HFFc6 (cell line): ENCODE measurements around the gene PMPCA. TPM values are rescaled to one million over a fixed set of nuclear protein-coding genes. Genes with fewer than 3 reads are reported as not detected.

Experiments used
- DNase-seq: peaks from one replicate; pipeline ENCODE4 v3.0.0-alpha.2; 2018
- H3K27ac Mint-ChIP-seq: 2 replicates; pipeline ENCODE4 v1.8.0; 2020; ENCODE audit warnings: mild to moderate bottlenecking, mixed read lengths
- H3K27me3 Mint-ChIP-seq: 2 replicates; pipeline ENCODE4 v1.8.0; 2021; ENCODE audit warnings: mild to moderate bottlenecking, moderate library complexity, mixed read lengths; ENCODE audit not compliant: insufficient read depth
- H3K36me3 Mint-ChIP-seq: 2 replicates; pipeline ENCODE4 v1.8.0; 2021; ENCODE audit warnings: low read depth, mixed read lengths
- H3K4me1 Mint-ChIP-seq: 2 replicates; pipeline ENCODE4 v1.8.0; 2020; ENCODE audit warnings: low read depth, mixed read lengths
- H3K4me3 Mint-ChIP-seq: 2 replicates; pipeline ENCODE4 v1.8.0; 2020; ENCODE audit warnings: mild to moderate bottlenecking, moderate library complexity, mixed read lengths
- H3K9me3 Mint-ChIP-seq: 2 replicates; pipeline ENCODE4 v1.8.0; 2020; ENCODE audit warnings: mild to moderate bottlenecking, mixed read lengths
- total RNA-seq, 6 experiments: library from RNA; stranded (reverse); fragmentation: NEBNext Ultra II Directional; extraction: Animal tissue kit (Norgen Biotek cat#: 25700); gene quantifications; 2 replicates in 1 of 6; 3 replicates in 5 of 6; pipeline ENCODE4 v1.2.3, GENCODE V29; 2021
- TF ChIP-seq, protein P1 (sequence below): fragments of 200-600 bp; sonication (generic); IDR thresholded peaks from 2 replicates; pipeline ENCODE4 v1.5.0; 2021; ENCODE audit warnings: antibody characterized with exemption, mild to moderate bottlenecking

The PMPCA gene
- total RNA-seq, 6 experiments from 2014 or later, result 69.1 to 81.0 (median 75.9) TPM

DNA sequence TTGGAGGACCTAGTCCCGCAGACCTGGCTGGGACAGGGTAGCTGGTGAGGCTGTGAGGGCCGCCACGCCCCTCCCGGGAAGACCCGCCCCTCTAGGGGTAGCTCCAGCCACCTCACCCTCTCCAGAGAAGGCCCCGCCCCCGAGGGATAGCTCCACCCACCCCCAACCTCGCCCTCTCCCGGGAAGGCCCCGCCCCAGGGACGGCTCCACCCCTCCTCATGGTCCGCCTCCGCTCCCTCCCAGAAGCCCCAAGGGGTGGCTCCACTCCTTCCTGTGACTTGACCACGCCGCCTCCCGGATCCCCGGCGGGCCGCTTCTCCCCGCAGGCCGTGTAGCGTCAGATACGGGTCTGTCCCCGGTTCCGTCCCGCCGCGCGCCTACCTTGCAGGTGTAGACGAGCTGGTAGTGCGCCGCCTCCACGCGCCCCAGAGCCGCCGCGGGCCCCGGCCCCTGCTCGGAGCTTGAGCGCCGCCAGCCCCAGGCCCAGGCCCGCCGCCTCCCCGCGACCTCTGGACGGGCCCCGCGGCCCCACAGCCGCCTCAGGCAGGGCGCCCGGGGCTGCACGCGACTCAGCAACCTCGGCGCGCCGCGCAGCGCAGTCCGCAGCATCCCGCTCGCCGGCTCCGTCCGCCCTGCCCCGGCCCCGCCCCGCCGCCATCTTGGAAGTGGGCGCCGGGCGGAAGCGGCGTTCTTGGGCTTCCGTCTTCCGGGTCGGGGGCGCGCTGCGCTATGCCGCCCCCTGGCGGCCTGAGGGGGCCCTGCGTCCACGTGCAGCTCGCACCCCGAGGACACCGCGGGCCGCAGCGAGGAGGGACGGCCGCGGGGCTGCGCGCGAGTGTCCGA, 47.1 kb upstream of the PMPCA start, which contains the start of gene DNLZ:
DNLZ (minus strand) TSS at position 639 of the 843 bp plus-strand sequence; CDS start at position 609, 30 bp downstream.
- no peaks in the 10 kb centered on the region for H3K9me3 Mint-ChIP-seq
- peak; percentile 87 for DNase-seq

DNA sequence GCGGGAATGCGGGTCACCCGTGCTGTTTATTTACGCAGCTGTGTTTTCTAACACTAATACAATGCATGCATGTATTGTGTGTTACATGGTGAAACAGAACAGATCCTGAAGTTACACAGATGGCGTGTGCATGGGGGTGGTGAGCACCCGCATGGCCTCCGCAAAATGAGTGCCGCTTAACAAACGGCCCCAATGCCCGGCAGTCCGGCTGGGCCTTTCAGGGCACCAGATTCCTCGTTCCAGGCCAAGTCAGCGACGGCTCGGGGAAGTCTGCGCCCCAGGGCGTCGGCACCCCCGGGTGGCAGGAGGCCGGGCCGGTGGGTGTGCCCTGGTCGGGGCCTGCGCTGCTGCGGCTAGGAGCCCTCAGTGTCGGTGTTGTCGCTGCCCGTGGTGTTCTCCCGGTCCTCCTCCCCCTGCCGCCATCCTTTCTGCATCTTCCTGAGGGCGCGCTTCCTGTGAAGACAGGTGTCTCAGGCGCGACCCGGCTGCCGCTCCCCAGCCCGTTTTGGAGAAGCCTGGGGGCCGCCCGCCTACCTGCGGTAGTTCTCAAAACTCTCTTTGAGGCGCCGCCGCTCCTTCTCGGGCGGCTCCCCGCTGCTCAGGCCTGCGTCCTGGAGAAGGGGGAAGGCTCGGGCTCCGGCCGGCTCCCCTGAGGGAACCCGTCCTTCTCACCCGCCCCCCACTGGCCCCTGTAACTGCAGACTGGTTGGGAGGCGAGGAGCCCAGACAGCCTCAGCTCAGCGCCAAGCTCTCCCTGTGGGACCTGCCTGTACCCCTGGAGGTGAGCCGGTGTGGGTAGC, 46.3 kb upstream of the PMPCA start:
- DNase-seq, result no peak
- H3K9me3 Mint-ChIP-seq, result no peaks in the 10 kb centered on the region
- H3K4me3 Mint-ChIP-seq, result peak overlapping the region; percentile 41
- peaks cover 24% of the 10 kb centered on the region for H3K27me3 Mint-ChIP-seq
- H3K4me1 Mint-ChIP-seq, result peaks cover 23% of the 10 kb centered on the region
- H3K36me3 Mint-ChIP-seq, result no peaks in the 10 kb centered on the region
- no peak overlapping the region for H3K27ac Mint-ChIP-seq
- TF ChIP-seq, protein P1, sequence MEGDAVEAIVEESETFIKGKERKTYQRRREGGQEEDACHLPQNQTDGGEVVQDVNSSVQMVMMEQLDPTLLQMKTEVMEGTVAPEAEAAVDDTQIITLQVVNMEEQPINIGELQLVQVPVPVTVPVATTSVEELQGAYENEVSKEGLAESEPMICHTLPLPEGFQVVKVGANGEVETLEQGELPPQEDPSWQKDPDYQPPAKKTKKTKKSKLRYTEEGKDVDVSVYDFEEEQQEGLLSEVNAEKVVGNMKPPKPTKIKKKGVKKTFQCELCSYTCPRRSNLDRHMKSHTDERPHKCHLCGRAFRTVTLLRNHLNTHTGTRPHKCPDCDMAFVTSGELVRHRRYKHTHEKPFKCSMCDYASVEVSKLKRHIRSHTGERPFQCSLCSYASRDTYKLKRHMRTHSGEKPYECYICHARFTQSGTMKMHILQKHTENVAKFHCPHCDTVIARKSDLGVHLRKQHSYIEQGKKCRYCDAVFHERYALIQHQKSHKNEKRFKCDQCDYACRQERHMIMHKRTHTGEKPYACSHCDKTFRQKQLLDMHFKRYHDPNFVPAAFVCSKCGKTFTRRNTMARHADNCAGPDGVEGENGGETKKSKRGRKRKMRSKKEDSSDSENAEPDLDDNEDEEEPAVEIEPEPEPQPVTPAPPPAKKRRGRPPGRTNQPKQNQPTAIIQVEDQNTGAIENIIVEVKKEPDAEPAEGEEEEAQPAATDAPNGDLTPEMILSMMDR, result peak; percentile 36

More for the DNA sequence above, 47.1 kb upstream of the PMPCA start, which contains the start of gene DNLZ:
- Mint-ChIP-seq H3K4me3 (peak within 1 kb of the TSS; percentile 85), H3K27ac (peak within 1 kb of the TSS; percentile 87), H3K27me3 (peaks cover 24% of the 10 kb centered on the region), H3K36me3 (no peaks in the 10 kb centered on the region), H3K4me1 (peaks cover 23% of the 10 kb centered on the region)
- TF ChIP-seq, protein P1, result peak; percentile 98

DNA sequence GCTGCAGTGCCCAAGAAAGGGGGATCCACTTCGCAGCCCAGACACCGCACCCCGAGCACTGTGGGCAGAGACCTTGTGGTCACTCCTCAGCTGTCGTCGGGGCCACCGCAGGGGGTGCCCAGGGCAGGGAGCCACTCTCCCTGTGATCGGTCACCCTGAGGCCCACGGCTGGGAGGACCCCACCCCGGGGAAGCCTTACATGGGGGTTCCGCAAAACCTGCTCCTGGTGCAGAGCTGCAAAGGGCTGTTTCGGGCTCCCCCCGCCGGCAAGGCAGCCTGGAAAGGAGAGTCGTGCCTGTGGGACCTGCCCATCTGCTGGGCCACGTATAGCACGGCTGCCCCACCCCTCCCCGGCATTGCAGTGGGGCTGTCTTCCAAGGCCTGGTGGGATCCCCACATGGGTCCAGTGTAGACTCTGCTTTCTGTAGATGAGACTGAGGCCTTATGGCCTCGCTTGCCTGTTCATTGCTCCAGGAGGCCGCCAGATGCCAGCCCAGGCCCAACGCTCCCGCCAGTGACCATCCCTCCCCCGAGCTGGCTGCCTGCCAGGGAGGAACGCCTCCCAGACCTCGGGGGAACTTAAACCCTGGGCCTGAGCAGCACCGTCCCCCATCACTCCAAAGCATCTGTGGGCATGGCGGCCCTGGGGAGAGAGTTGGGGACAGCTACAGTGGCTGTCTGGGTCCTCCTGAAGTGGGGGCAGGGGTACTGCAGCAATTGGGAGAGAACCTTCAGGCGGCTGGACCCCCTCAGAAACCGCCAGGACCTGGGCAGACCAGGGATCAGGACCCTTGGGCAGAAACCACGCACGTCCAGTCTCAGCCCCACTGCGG, 45.3 kb upstream of the PMPCA start:
- TF ChIP-seq, protein P1, result no peak
- H3K27ac Mint-ChIP-seq, result no peak overlapping the region; the same call in 1 of the 2 replicates
- H3K36me3 Mint-ChIP-seq, result no peaks in the 10 kb centered on the region
- no peak for DNase-seq
- H3K27me3 Mint-ChIP-seq, result peaks cover 24% of the 10 kb centered on the region
- H3K4me3 Mint-ChIP-seq, result no peak overlapping the region; the same call in 1 of the 2 replicates
- no peaks in the 10 kb centered on the region for H3K9me3 Mint-ChIP-seq
- H3K4me1 Mint-ChIP-seq, result peaks cover 23% of the 10 kb centered on the region

DNA sequence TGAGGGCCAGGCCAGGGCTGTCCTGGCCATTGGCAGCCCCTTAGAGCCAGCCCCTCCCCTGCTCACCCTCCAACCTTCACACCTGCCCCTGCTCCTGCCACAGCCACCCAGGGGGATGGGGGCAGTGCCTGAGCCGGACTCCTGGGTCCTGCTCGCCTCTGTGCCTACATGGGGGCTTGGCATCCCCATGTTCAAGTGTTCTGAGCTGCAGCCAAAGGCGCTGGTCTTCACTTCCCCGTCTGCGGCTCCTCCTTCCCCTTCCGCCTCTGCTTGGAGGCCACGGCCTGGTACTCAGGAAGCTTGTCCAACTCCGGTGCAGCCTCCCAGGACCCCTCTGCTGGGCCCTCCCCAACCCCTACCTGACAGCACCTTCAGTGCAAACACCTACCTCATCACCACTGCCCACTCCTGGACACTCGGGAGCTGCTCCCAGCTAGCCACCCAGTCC, 44.7 kb upstream of the PMPCA start:
- DNase-seq, result no peak
- Mint-ChIP-seq H3K4me1 (peaks cover 20% of the 10 kb centered on the region), H3K27ac (no peak overlapping the region), H3K27me3 (peaks cover 20% of the 10 kb centered on the region), H3K4me3 (no peak overlapping the region; the same call in 1 of the 2 replicates), H3K36me3 (no peaks in the 10 kb centered on the region), H3K9me3 (no peaks in the 10 kb centered on the region)
- TF ChIP-seq, protein P1, result no peak

DNA sequence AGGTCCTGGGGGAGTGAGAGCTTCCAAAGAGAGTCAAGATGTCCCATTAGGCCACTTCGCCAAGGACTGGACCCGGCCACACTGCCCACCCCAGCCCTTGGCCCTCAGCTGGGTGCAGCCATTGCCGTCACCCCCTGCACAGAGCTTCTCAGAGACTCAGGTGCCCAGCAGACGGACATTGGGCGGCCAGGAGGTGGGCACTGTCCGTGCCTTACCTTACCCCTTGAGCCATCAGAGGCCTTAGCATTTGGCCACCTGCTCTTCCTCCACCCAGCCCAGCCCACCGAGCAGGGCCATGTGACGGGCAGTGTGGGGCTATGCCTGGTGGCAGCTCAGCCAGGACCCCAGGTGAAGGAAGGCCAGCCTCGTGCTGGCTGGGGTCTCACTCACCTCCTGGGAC, 43.6 kb upstream of the PMPCA start:
- TF ChIP-seq, protein P1, result no peak
- Mint-ChIP-seq H3K27me3 (peaks cover 11% of the 10 kb centered on the region), H3K4me1 (peaks cover 9% of the 10 kb centered on the region), H3K9me3 (no peaks in the 10 kb centered on the region), H3K4me3 (no peak overlapping the region), H3K27ac (no peak overlapping the region), H3K36me3 (no peaks in the 10 kb centered on the region)
- DNase-seq, result no peak
